ENCODE measurements around the gene ERMAP.

DNA sequence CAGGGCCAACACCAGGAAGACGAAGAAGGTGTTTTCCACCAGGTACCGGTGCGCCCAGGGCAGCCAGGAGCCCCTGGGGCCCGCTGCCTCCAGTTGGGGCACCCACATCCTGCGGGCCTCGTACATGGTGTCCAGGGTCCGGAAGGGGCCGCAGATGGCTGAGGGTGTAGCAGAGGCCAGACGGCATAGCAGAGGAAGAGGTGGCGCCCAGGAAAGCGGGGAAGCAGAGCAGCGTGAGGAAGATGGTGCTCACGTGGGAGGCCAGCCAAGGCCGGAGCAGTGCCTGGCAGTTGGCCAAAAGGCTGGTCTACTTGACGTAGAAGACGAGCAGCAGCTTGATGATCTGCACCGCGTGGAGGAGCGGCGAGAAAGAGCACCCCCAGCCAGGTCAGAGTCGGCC lies 69.9 kb downstream of the ERMAP start:
- TF ChIP-seq, protein P1, sequence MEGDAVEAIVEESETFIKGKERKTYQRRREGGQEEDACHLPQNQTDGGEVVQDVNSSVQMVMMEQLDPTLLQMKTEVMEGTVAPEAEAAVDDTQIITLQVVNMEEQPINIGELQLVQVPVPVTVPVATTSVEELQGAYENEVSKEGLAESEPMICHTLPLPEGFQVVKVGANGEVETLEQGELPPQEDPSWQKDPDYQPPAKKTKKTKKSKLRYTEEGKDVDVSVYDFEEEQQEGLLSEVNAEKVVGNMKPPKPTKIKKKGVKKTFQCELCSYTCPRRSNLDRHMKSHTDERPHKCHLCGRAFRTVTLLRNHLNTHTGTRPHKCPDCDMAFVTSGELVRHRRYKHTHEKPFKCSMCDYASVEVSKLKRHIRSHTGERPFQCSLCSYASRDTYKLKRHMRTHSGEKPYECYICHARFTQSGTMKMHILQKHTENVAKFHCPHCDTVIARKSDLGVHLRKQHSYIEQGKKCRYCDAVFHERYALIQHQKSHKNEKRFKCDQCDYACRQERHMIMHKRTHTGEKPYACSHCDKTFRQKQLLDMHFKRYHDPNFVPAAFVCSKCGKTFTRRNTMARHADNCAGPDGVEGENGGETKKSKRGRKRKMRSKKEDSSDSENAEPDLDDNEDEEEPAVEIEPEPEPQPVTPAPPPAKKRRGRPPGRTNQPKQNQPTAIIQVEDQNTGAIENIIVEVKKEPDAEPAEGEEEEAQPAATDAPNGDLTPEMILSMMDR (IDR thresholded peaks at IDR 0.05; ENCODE audit: low read depth, low read length, poor library complexity, severe bottlenecking): no peak
- no peak for TF ChIP-seq EZH2phosphoT487 (IDR thresholded peaks at IDR 0.05; ENCODE audit: borderline replicate concordance, low read length)

Measured in DOHH2 (cell line).